HFF-Myc (cell line): ENCODE data around the gene EHD4.

Experiments
- DNase-seq: peaks from one replicate; pipeline ENCODE4 v3.0.0-alpha.2; 2011; ENCODE audit warnings: low read depth; ENCODE audit errors: extremely low read depth
- H3K4me3 ChIP-seq: replicated peaks from 2 replicates; pipeline ENCODE4 v1.5.1; 2011; ENCODE audit warnings: low read depth, mild to moderate bottlenecking, control low read depth, low read length
- TF ChIP-seq, protein P1 (sequence below): IDR thresholded peaks from 2 replicates; pipeline ENCODE4 v1.5.1; 2012; ENCODE audit warnings: mild to moderate bottlenecking, low read depth, low read length, control low read depth; ENCODE audit errors: missing control alignments

Gene EHD4

DNA sequence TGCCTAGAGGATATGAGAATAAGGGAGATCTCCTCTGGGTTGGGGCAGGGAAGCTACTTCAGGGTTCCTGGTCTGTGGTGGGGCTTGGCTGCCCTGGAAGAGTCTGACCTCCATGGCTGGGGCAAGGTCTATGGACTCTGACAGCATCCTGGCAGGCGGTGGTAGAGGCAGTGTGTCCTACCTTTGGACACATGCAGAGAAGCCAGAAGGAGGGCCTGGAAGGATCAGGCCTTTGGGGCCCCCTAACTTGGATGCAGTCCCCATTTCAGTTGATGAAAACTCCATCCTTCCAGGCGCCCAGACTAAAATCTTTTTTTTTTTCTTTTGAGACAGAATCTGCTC, 88.9 kb downstream of the EHD4 start:
- DNase-seq: no peak
- TF ChIP-seq, protein P1, sequence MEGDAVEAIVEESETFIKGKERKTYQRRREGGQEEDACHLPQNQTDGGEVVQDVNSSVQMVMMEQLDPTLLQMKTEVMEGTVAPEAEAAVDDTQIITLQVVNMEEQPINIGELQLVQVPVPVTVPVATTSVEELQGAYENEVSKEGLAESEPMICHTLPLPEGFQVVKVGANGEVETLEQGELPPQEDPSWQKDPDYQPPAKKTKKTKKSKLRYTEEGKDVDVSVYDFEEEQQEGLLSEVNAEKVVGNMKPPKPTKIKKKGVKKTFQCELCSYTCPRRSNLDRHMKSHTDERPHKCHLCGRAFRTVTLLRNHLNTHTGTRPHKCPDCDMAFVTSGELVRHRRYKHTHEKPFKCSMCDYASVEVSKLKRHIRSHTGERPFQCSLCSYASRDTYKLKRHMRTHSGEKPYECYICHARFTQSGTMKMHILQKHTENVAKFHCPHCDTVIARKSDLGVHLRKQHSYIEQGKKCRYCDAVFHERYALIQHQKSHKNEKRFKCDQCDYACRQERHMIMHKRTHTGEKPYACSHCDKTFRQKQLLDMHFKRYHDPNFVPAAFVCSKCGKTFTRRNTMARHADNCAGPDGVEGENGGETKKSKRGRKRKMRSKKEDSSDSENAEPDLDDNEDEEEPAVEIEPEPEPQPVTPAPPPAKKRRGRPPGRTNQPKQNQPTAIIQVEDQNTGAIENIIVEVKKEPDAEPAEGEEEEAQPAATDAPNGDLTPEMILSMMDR: no peak
- no peak overlapping the region for H3K4me3 ChIP-seq

DNA sequence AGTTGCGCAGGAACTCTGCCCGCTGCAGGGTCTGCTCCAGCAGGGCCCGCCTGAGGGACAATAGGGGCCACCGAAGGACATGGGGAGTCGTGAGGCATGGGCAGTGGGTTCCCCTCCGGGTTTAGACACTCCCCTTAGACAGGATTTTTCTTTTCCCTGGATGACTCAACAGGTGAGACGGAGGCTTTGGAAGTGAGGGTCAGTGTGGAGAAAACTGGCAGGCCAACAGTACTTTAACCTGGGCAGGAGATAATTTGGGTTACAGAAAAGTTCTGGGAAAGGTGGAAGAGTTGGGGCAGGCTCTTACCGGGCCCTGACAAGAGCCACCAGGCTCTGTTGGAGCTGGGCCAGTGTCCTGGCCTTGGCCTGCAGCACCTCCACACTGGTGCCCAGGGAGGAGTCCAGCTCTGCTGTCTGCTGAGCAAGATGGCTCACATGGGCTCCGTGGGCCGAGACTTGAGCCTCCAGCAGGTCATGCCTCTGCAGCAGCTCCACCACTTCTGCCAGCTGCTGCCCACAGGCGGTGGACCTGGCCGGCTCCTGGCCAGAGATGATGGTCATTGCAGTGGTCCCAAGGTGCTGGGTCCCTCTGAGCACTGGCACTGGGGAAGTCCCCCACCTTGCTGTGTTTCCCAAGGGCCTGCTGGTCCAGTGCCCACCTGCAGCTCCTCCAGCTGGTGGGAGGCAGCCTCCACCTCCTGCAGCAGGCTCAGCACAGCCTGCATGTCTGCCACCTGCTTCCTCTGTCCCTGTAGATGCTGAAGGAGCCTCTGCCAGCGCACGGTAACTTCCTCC, 89.5 kb downstream of the EHD4 start:
- H3K4me3 ChIP-seq: no peak overlapping the region
- TF ChIP-seq, protein P1: no peak
- no peak for DNase-seq

DNA sequence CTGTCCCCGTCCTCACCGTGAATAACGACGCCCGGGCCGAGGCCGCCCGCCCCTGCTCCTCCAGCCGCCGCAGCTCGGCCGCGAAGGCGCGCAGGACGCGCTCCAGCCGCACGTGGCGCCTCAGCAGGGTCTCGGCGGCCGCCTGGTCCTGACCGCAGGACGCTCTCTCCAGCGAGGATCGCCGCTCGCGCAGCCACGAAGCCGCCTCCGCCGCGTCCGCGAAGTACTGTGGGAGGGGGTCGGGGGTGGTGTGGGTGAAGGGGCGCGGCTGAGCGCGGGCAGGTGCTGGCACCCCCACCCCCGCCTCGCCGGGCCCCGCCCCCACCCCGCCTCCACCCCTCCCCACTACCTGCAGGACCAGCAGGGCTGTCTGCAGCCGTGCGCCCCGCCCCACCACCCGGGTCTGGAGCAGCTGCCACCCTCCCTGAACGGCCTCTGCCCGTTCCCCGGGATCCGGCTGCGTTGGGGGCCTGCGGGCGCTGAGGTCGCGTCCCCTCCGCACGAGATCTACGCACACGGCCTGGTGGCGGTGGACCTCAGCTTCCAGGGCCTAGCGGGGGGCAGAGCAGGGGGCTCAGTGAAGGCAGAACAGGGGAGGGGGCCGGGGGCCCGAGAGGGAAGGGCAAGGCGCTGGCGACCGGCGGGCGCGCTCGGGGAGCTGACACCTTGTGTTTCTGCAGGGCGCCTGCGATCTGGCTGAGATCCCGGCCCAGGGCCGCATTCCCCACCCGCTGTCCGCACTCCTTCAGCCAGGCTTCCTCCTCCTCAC, 90.3 kb downstream of the EHD4 start:
- no peak for DNase-seq
- no peak overlapping the region for H3K4me3 ChIP-seq
- TF ChIP-seq, protein P1: no peak

DNA sequence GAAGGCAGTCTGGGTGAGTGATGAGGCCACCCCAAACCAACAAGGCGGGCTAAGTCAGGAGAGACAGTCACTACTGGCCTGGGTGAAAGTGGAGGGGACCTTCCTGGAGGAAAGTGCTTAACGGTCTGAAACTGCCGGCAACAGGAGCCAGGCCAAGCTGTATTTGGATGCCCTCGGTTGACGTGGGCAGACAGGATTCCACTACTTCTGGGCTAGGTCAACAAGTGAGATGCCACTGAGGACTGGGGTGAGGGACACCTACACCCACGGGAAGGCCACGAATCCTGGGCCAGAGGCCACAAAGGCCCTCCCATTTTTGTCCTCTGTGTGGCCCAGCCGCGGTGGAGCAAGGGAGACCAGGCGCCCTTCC, 90.8 kb downstream of the EHD4 start:
- DNase-seq: no peak
- H3K4me3 ChIP-seq: no peak overlapping the region
- TF ChIP-seq, protein P1: no peak

DNA sequence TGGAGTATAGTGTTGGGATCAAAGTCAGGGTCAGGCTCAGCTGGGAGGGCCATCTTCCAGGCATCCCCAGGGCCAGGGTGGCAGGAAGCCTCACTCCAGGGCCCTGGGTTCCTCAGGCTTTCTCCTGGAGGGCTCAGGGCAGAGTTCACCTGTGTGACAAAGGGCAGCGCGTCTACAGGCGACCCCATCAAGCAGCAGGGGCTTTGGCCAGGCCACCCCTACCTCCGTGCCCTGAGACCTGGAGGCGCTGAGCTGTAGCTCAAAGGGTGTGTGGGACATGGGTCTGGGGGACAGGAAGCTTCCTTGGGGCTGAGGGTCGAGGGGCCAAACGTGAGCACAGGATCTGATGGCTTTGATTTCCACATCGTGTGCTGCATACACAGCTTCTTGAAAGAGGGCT, 91.3 kb downstream of the EHD4 start:
- TF ChIP-seq, protein P1: no peak
- no peak overlapping the region for H3K4me3 ChIP-seq
- no peak for DNase-seq

DNA sequence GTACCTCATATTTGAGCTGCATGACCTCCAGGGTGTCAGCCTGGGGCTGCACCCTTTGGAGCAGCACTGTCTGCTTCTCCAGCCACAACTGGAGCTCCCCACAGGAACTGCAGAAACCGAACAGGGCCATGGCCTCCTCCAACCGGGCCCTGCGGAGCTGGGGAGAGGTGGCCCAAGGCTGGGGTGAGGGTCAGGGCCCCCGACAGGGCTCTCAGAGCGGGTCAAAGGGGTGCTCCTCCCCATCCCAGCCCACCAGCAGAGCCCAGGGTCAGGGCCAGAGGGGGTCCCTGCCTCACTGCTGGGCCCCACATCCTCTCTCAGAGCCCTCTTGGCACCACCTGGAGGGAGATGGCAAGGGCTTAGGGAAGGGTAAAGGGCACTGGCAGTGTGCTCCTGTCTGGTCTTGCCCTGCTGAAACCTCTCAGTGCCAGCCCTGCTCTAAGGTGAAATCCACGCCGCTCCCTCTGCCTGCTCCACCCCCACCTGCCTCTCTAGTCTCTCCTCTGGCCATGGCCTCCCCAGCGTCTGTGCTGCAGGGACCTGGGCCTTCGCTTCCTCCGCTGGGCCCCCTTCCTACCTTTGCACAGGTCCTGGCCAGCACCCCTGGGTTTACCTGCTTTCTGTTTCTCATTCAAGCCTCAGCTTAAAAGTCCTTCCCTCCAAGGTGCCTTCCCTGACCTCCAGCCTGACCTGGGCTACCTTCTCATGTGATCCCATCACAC, 92.0 kb downstream of the EHD4 start:
- TF ChIP-seq, protein P1: no peak
- DNase-seq: no peak

More for the DNA sequence above, 92.0 kb downstream of the EHD4 start:
- no peak overlapping the region for H3K4me3 ChIP-seq
